GM23338 (cell line): ENCODE measurements around the gene DCTN2.

Experiments used
- CTCF ChIP-seq, 2 experiments: fragments of 200-600 bp in 1 of 2; sonication (generic) in 1 of 2; conservative IDR thresholded peaks; 2 replicates each; pipeline versions ENCODE4 v1.5.1 to v1.6.1; 2016 to 2017; ENCODE audit warnings: antibody characterized with exemption in 2 of 2, low read depth in 2 of 2, mild to moderate bottlenecking in 2 of 2, moderate library complexity in 1 of 2
- EZH2 ChIP-seq: fragments of 200-600 bp; sonication (generic); IDR thresholded peaks from one replicate; pipeline ENCODE4 v1.8.0; 2017; ENCODE audit warnings: antibody characterized with exemption, mild to moderate bottlenecking, low read depth; ENCODE audit not compliant: unreplicated experiment
- EZH2phosphoT487 ChIP-seq: fragments of 200-600 bp; sonication (generic); IDR thresholded peaks from one replicate; pipeline ENCODE4 v1.8.1; 2018; ENCODE audit warnings: antibody characterized with exemption; ENCODE audit not compliant: unreplicated experiment
- JUNB ChIP-seq: IDR thresholded peaks from one replicate; pipeline ENCODE4 v1.6.1; 2016; ENCODE audit warnings: antibody characterized with exemption; ENCODE audit not compliant: unreplicated experiment
- NANOG ChIP-seq: IDR thresholded peaks from 2 replicates; pipeline ENCODE4 v1.6.1; 2016; ENCODE audit warnings: antibody characterized with exemption, borderline replicate concordance
- POLR2AphosphoS5 ChIP-seq: IDR thresholded peaks from 2 replicates; pipeline ENCODE4 v1.6.1; 2016; ENCODE audit warnings: antibody characterized with exemption, low read depth
- REST ChIP-seq: IDR thresholded peaks from one replicate; pipeline ENCODE4 v1.6.1; 2018; ENCODE audit warnings: antibody characterized with exemption; ENCODE audit not compliant: unreplicated experiment
- ZNF331 ChIP-seq: fragments of 250-450 bp; sonication (Bioruptor Pico); IDR thresholded peaks from 2 replicates; pipeline ENCODE4 v1.5.0; 2020; ENCODE audit warnings: low read depth, mild to moderate bottlenecking, moderate library complexity

GRCh38 chr12:57579011-57579410 is 32.0 kb upstream of the DCTN2 start:
- no peak for TF ChIP-seq CTCF (conservative IDR thresholded peaks at IDR 0.05; ENCODE audit: low read depth in 2 of 2)
- no peak for TF ChIP-seq EZH2
- no peak for TF ChIP-seq ZNF331 (CRISPR knock-in tag)
- TF ChIP-seq JUNB: no peak
- no peak for TF ChIP-seq REST
- no peak for TF ChIP-seq POLR2AphosphoS5
- no peak for TF ChIP-seq NANOG
- no peak for TF ChIP-seq EZH2phosphoT487
